GM12891 (cell line): ENCODE measurements around the gene NKTR.

Source experiments
- POLR2A ChIP-seq: IDR thresholded peaks from 2 replicates; pipeline ENCODE4 v1.6.1; 2011; ENCODE audit warnings: low read depth, low read length, control low read depth
- POLR2AphosphoS5 ChIP-seq: IDR thresholded peaks from 2 replicates; pipeline ENCODE4 v1.6.1; 2011; ENCODE audit warnings: low read depth, low read length, control low read depth

GRCh38 chr3:42593635-42594034 lies 6.9 kb upstream of the NKTR start:
- TF ChIP-seq POLR2A = no peak
- TF ChIP-seq POLR2AphosphoS5 = no peak
